ENCODE data around the gene CTBP1. TPM values are rescaled to one million over a fixed set of nuclear protein-coding genes. Genes with fewer than 3 reads are reported as not detected.

Gene CTBP1
- total RNA-seq, 1 donor from 2014 or later, result 121 TPM

DNA sequence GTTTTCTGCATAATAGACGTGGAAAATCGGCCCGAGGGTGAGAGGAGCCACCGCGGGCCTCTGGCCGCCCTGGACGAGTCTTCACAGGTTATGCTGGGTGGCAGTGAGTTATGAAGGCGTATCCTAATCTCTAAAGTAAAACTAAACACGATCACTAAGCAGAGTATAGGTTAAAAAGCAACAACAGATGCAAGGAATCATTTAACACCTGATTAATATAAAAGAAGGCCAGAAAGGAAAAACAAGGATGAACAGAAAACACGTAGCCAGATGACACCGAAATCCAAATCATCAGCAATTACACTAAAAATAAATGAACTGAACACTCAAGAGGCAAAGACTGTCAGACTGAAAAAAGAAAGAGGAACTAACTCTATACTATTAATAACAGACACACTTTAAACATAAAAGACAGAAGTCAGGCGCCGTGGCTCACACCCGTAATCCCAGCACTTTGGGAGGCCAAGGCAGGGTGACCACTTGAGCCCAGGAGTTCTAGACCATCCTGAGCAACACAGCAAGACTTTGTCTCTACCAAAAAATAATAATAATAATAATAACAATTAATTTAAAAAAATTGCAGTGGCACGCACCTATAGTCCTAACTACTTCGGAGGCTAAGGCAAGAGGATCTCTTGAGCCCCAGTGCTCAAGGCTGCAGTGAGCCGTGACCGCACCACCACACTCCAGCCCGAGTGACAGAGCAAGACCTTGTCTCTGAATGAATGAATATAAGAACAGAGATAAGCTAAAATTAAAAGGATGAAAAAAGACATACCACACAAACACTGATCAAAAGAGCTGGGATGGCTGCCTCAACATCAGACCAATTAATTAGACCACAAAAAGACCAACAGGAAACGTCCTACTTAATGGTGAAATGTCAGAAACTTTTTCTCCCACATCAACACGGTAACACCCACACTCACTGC, 30.0 kb downstream of the CTBP1 start:
- intact Hi-C loops (cut with DNase I), result no loop called here

DNA sequence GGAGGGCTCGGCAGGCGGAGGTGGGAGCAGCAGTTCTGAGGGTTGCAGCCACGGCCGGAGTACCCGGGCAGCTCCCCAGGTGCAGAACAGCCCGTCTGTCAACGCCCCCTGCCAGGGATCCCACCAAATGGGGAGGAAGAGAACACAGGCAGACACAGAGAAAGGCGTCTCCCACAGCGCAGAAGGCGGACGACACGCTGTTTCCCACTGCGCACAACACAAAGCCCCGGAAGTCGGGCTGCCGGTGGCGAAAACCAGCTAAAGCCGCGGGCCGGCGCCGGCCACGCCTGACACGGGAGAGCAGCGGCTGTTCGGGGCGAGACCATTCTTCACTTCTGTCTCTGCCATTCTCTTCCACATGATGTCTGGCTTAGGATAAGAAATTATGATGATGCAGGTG, 31.6 kb downstream of the CTBP1 start:
- no peak for DNase-seq (ENCODE audit: missing footprints)
- ATAC-seq, result no peak
- intact Hi-C loops (cut with DNase I), result no loop called here

More for the DNA sequence above, 30.0 kb downstream of the CTBP1 start:
- no peak for DNase-seq (ENCODE audit: missing footprints)
- no peak for ATAC-seq

DNA sequence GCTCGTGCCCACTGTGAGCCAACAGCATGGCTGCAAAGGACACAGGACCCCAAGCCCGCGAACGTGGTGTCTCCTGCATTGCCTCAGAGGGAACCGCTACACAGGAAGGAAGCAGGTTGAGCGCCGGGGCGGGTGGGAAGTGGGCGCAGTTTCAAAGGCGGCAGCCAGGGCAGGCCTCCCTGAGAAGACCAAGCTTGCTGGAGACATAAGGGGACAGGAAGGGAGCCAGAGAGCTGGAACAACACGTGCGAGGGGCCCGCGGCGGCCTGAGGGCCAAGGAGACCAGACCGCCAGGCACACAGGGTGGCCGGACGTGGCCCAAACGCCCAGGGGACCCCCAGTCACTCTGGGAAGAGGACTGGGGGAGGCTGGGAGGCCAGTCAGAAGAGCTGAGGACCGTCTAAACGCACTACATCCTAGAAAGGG, 32.0 kb downstream of the CTBP1 start:
- intact Hi-C loops (cut with DNase I), result no loop called here
- no peak for DNase-seq (ENCODE audit: missing footprints)
- ATAC-seq, result no peak

DNA sequence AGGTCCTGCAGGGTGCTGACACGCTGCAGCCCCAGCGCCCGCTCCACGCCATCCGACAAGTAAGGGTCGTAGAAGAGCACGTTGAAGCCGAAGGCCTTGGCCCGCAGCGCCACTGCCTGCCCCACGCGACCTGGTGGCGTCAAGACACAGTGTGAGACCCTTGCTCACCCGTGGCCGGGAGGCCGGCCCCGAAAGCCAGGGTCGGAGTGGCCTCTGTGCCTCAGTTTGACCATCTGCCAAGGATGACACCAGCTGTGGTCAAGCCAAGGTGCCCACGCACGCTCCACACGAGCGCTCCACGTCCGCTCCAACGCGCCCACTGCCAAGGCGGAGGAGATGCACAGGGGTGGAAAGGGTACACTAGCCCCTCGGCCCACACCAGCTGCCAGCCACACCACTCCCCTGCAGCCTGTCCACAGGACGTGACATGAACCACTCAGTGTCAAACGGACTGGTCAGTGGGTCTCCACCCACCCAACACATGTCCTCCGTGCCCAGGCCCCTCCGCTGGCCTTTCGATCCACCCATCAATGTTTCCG, 32.8 kb downstream of the CTBP1 start:
- intact Hi-C loops (cut with DNase I), result no loop called here
- DNase-seq (ENCODE audit: missing footprints) (no peak), ATAC-seq (no peak)

DNA sequence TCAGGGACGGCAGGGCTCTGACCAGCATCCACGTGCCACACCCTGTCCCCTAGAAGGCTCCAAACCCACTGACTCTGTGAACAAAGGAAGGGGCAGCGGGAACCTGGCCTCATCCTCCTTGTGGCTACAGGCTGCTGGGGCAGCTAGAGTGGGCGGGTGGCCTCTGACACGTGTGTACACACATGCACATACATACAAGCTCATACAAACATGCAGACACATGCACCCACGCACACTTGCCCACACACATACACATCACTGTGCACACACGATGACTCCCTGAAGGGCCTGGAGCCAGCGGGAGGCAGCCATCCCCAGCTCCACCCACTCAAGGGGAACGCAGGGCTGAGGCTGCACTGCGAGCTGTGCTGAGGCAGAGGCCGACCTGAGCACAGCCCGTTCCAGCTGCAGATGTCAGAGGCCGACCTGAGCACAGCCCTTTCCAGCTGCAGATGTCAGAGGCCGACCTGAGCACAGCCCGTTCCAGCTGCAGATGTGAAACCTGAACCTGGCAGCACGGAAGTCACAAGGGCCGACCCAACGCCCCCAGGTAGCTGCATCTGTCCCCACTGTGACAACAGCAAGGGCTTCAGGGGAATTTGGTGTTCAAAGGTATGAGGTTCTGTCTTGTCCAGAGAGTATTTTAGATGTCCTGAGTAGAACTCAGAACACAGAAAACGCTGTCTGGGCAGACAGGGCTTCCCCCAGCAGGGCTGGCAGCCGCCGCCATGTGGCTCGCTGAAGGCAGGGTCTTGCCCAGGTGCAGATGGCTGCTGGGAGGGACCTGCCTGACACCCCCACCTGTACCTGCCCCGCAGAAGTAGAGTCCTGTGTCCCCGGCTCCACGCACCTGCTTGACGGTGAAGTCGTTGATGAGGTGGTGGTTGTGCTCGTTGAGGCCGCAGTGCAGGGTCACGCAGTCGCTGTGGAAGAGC, 33.5 kb downstream of the CTBP1 start:
- intact Hi-C loops (cut with DNase I), result no loop called here
- DNase-seq (ENCODE audit: missing footprints), result peak; percentile 70
- no peak for ATAC-seq

DNA sequence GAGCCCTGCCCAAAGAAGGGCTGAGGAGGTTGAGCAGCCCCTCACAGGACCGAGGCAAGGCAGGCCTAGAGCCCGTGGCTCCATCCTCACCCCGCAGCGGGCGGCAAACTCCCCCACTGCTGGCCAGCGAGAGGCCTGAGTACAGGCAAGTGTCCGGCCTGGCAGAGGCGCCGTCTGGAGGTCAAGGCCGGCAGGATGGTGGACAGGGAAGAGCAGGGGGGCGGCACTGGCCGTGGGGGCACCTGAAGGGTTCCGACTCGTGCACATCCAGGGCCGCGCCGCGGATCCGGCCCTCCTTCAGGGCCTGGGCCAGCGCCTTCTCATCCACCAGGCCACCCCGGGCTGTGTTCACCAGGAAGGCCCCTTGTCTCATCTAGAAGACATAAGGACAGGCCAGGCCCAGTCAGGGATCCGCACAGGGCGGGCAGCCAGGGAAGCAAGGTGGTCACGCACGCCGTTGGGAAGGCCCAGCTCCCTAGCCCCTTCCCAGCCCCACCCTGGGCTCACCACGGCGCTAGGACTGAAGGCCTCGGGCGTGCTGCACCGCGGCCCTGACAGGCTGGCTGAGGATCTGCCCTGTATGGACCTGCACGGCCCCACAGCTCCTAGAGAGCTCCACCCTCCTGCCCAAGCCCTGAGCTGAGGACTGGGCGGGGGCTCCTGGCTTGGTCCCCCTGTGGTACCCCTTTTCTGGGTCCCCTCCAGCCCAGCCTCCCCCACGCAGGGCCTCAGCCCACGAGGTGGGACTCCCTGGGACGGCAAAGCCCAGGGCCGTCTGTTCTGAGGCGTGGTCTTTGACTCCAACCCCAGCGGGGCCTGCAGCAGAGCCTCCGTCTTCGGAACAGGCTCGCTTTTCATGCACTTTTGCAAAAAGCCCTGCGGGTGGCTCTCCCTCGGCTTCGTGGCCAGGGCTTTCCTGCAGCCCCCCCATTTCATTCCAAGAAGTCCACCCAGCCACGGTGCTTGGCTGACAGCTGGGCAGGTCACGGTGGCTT, 34.5 kb downstream of the CTBP1 start:
- ATAC-seq, result no peak
- intact Hi-C loops (cut with DNase I), result no loop called here
- DNase-seq (ENCODE audit: missing footprints), result peak; percentile 59

DNA sequence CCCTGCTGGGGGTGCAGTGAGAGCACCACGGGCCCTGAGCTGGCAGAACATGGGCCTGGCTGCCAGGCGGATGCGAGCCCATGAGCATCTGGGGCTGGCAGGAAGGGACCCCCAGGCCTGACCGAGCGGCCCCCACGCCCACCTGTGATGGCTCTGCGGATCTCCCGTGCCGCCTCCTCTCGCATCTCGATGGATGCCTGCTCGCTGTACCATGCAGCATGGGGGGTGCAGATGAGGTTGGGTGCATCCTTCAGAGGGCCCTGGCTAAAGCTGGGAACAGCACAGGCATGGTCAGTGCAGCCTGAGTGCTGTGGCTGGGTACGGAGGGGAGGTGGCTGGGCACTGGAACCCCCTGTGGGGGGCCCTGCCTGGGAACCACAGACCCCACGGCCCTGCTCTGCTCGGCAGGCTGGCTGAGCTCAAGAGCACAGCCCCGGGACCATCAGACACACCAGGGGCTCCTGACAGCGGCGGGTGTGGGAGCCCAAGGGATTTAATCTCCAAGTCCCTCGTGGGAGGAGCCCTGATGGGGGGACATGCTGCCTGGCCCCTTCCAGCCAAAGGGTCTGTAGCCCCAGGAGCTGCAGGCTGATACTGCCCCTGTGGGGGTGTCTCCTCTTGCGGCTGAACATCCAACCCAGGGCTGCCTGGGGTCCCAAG, 35.5 kb downstream of the CTBP1 start:
- intact Hi-C loops (cut with DNase I), result no loop called here
- ATAC-seq (no peak), DNase-seq (ENCODE audit: missing footprints) (peak; percentile 20)

DNA sequence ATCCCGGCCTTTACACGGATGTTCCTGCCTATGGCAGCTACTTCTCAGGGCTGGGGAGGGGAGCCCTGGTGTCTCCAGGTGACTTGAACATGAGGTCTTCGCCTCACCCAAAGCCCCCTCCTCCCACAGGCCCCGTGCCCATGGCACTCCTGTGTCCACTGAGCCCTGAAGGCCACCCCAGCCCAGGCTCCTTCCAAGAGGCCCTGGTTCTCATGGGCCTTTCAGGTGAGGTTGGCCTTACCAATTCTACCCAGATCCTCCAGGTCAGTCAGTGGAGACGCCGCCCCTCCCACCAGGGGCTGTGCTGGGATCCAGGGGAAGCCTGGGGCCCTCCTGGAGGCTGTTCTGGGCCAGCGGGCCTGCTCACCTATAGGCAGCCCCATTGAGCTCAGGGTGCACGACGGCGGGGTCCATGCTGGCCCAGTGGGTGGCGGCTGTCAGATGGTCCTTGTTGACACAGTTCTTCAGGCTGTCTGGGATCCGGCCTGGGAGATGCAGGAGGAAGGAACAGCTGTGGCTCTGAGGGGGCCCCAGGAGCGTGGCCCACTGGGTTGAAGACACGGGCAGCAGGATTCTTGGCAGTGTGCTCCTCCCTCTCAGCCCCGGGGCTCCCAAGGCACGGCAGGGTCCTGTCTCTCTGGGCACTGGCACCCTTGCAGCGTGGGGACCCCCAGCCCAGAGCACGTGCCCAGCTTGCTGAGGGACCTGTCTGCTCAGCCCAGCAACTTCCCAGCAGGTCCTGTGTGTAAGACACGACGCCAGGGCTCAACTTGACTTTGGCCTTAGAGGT, 36.2 kb downstream of the CTBP1 start:
- ATAC-seq, result no peak
- peak; percentile 43 for DNase-seq (ENCODE audit: missing footprints)
- intact Hi-C loops (cut with DNase I), result no loop called here

DNA sequence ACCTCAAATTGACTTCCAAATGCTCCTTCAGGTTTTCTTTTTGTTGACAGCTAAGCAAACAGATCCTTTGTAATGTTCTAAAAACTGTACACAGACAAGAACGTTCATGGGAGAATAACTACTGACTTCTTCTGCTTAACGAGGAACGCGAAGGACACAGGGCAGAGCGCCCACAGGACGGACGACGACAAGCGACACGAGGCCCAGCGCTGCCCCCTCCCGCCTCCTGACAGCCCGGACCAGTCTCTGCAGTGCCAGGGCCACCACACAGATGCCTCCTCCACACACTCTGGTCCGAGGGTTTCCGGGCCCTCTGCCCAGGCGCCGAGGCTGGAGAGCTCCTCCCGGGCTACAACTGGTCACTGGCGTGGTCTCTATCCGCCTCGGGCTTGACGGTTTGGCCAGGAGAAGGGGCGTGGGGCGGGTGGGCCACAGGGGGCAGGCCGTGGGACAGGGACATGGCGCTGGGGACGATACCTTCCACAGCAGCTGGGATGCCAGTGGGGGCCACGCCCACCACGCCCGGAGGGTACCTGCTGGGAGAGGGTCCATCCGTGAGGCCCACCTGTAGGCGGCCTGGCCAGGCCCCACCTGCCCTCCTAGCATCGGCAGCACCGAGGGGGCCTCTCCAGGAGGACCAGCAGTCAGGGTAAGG, 36.9 kb downstream of the CTBP1 start:
- intact Hi-C loops (cut with DNase I), result no loop called here
- DNase-seq (ENCODE audit: missing footprints), result peak; percentile 50
- no peak for ATAC-seq

DNA sequence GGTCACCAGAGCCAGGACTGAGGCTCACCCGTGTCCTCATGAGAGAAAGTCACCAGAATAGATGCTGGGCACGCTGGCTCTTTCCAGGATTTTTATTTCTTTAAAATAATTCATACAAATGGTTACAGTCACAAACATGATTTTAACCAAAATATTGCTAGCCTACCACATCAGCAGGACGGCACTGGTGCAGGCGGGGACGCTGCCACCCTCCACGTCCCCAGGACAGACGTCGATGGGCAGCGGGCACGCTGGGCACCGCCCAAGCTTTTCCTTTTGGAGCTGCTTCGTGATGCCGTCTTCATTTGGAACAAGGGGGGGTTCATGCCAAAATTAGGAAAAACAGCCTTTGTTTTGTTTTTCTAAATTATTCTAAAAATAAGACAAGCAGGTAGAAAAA, 37.6 kb downstream of the CTBP1 start:
- no peak for ATAC-seq
- DNase-seq (ENCODE audit: missing footprints), result peak; percentile 20
- intact Hi-C loops (cut with DNase I), result no loop called here

DNA sequence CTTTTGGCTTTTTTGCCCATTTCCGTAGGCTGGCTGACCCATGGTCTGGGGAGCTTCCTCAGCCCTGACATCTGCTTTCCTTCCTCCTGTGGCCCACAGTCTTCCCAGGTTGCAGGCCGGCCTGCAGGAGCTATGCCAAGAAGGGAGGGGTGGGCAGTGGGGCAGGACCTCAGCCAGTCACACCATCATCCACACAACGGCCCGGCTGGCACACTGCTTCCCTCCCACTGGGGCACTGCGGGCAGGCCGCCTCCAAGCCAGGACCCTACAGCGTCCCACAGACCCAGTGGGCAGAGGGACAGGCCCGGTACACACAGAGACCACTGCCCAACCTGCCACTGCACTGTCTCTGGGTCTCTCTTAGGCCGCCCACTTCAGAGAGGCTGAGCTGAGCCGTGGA, 38.0 kb downstream of the CTBP1 start:
- no peak for ATAC-seq
- peak; percentile 76 for DNase-seq (ENCODE audit: missing footprints)
- intact Hi-C loops (cut with DNase I), result no loop called here

DNA sequence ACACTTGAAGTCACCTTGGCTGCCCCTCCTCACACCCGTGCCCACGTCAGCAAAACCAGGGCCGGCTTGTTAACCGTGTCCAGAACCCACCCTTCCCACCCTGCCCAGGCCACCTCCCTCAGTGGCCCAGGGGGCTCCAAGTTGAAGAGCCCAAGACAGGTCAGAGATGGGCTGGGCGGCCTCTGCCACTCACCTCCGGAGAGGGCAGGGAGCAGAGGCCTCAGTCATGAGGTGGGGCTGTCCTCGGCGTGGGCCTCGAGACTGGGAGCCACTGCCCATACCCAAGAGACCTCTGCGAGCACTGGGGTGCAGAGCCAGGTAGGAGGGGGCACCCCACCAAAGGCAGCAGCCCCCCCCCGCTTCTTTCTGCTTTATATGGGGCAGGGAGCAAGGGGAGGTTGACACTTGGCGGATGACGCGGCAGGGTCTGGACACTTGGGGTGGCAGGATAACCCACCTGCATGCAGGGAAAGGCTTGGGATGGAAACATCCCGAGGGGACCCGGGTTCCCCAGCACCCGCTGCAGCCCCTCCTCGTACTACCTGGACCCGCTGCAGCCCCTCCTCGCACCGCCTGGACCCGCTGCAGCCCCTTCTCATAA, 38.6 kb downstream of the CTBP1 start:
- intact Hi-C loops (cut with DNase I), result no loop called here
- ATAC-seq (no peak), DNase-seq (ENCODE audit: missing footprints) (peak; percentile 65)

DNA sequence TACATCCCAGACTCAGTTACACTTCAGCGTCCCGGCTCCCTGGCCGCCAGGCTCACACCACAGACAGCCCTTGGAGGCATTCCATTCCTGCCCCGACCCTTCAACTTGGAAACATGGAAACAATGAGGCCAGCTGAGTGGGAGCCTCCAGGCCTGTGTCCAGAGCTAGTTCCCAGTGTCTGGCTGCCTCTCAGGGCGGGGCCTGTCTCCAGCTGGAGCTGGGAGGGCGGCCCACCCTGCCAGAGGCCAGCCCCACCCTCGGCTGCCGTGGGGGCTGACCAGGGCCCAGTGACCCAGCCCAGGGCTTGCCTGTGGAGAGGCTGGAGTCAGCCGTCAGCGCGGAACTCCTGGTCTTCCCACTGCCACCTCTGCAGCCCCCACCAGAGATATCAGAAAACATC, 39.1 kb downstream of the CTBP1 start:
- ATAC-seq (peak; percentile 90), DNase-seq (ENCODE audit: missing footprints) (peak; percentile 92)
- intact Hi-C loops (cut with DNase I), result loop anchor here (5.0 kb wide), 2 partner anchors 37 to 38 kb away; partner anchors contain the start of genes CTBP1 and SPON2

DNA sequence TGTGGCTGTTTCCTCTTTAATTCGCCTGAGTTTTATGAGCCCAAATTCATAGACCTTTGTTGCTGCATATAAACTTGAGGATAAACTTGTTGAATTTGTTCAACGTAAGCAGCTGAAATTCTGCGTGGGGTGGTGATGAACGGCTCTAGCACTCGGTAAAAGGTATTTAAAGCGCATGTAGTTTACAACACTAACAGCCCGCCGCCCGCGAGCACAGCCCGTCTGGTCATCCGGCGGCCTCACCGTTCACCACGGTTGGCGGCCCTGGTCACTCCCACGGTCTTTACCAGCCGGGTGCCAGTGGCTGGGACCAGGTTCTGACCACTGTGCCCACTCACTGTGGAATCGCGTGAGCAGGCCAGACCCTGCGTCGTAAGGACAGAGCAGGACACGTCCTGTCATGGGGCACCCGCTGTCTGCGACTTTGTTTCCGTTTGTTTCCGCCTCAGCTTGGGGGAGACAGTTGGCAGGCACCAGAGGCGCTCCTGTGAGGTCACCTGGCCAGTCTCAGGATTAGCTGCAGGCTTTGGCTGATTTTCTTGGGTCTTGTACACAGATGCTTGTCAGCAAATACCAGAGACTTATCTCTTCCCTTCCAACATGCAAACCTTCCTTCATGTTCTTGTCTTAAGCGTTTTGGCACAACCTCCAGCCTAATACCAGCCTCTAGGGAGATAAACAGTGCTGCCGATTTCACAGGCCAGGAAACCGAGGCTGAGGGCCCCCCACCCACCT, 39.8 kb downstream of the CTBP1 start:
- ATAC-seq (peak; percentile 5), DNase-seq (ENCODE audit: missing footprints) (peak; percentile 66)
- intact Hi-C loops (cut with DNase I), result loop anchor here (5.0 kb wide), 2 partner anchors 37 to 38 kb away; partner anchors contain the start of genes CTBP1 and SPON2

DNA sequence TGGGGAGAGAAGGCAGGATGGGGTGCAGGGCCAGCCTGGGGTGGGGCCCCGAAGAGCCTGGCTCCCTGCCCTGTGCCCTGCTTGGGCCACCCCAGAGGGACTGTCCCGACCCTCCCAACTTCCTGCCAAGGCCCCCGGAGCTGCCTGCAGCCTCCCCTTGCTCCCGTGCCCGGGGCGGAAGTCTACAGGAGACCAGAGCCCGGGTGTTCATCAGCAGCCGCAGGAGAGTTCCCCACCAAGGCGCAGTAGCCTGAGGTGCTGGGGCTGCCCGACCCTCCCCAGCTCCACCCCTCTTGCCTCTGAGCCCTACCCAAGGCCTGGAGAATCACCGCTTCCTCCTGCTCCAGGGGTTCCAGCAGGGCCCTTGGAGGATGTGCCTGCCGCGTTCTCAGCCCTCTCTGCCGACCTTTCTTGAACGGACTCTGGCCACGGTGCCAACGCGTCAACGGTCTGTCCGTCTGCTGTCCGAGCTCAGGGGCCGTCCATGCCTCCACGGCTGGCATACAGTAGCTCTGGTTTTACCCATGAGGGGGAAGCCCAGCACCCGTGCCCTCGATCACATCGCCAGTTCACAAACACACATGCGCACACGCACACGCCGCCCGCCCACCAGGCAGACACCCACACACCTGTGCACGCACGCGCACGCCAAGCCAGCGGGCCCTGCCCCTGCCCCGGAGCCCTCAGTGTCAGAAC, 40.5 kb downstream of the CTBP1 start:
- intact Hi-C loops (cut with DNase I), result loop anchor here (5.0 kb wide), 2 partner anchors 36 to 39 kb away; partner anchors contain the start of genes CTBP1 and SPON2
- DNase-seq (ENCODE audit: missing footprints) (peak; percentile 76), ATAC-seq (no peak)
